T-cell (primary cell): Measurements from ENCODE around the gene TBC1D7. TPM values are rescaled to one million over a fixed set of nuclear protein-coding genes. Genes with fewer than 3 reads are reported as not detected.

Experiments used
- ATAC-seq, 4 experiments: fragments of 200-7000 bp in 3 of 4; fragments of 150-1000 bp in 1 of 4; cut with Tn5 transposase; replicated peaks in 1 of 4; 1 replicate in 3 of 4; 2 replicates in 1 of 4; pipeline ENCODE4 v1.10.0; 2021; ENCODE audit warnings: moderate library complexity in 3 of 4, mild to moderate bottlenecking in 2 of 4, moderate number of reproducible peaks in 1 of 4
- CTCF ChIA-PET, 2 donors: fragments of 300-600 bp; sonication (Branson Sonifier 250); formaldehyde crosslinking; loops; one replicate each; lab custom pipeline; 2022; ENCODE audit warnings: antibody characterized with exemption in 2 of 2; lab: Charles Lee
- POLR2A ChIA-PET, 2 donors: fragments of 300-600 bp; sonication (Branson Sonifier 250); formaldehyde crosslinking; loops; one replicate each; lab custom pipeline; 2022; ENCODE audit warnings: antibody characterized with exemption in 2 of 2; lab: Charles Lee
- DNase-seq, 35 experiments: peaks; one replicate each; pipeline versions ENCODE4 v3.0.0 to v3.0.0-alpha.2; 2013 to 2023
- H3K27ac ChIP-seq: one replicate; pipeline ENCODE4 v1.5.1; 2013; ENCODE audit warnings: low read length
- H3K27me3 ChIP-seq, 2 experiments: replicated peaks in 1 of 2; 1 replicate in 1 of 2; 2 replicates in 1 of 2; pipeline versions ENCODE4 v1.6.1 to v1.7.0; 2013; ENCODE audit warnings: low read length in 1 of 2, mixed read lengths in 1 of 2; ENCODE audit not compliant: control insufficient read depth in 2 of 2, insufficient read depth in 2 of 2; ENCODE audit errors: extremely low read depth in 1 of 2
- H3K36me3 ChIP-seq, 2 donors: 1 replicate in 1 of 2; 2 replicates in 1 of 2; pipeline versions ENCODE4 v1.6.1 to v1.7.0; 2013; ENCODE audit warnings: low read length in 1 of 2; ENCODE audit not compliant: control insufficient read depth in 2 of 2, insufficient read depth in 1 of 2; ENCODE audit errors: extremely low read depth in 1 of 2
- H3K4me1 ChIP-seq, 2 experiments: 1 replicate in 1 of 2; 2 replicates in 1 of 2; pipeline versions ENCODE4 v1.6.1 to v1.7.0; 2013; ENCODE audit warnings: low read length in 2 of 2, mixed read lengths in 1 of 2; ENCODE audit not compliant: insufficient read depth in 2 of 2, control insufficient read depth in 1 of 2; ENCODE audit errors: extremely low read depth in 1 of 2
- H3K4me3 ChIP-seq, 2 donors: 1 replicate in 1 of 2; 2 replicates in 1 of 2; pipeline versions ENCODE4 v1.5.1 to v1.7.0; 2013; ENCODE audit warnings: mild to moderate bottlenecking in 2 of 2, low read length in 1 of 2, moderate library complexity in 1 of 2; ENCODE audit not compliant: control insufficient read depth in 1 of 2; ENCODE audit errors: extremely low read depth in 1 of 2
- H3K9me3 ChIP-seq: 2 replicates; pipeline ENCODE4 v1.7.0; 2013
- H3K27ac Mint-ChIP-seq, 2 donors: one replicate each; pipeline ENCODE4 v1.8.0; 2020 to 2021; ENCODE audit warnings: mild to moderate bottlenecking in 2 of 2, mixed read lengths in 2 of 2
- H3K27me3 Mint-ChIP-seq, 2 donors: one replicate each; pipeline ENCODE4 v1.8.0; 2021 to 2022; ENCODE audit warnings: mixed read lengths in 2 of 2
- H3K36me3 Mint-ChIP-seq: one replicate; pipeline ENCODE4 v1.8.0; 2021; ENCODE audit warnings: mixed read lengths
- H3K4me1 Mint-ChIP-seq, 3 donors: one replicate each; pipeline ENCODE4 v1.8.0; 2020 to 2022; ENCODE audit warnings: mixed read lengths in 3 of 3, mild to moderate bottlenecking in 1 of 3
- H3K4me3 Mint-ChIP-seq, 3 donors: one replicate each; pipeline ENCODE4 v1.8.0; 2020 to 2022; ENCODE audit warnings: mild to moderate bottlenecking in 3 of 3, mixed read lengths in 3 of 3, moderate library complexity in 3 of 3
- H3K9me3 Mint-ChIP-seq, 3 donors: one replicate each; pipeline ENCODE4 v1.8.0; 2020 to 2022; ENCODE audit warnings: mixed read lengths in 3 of 3
- WGBS: methylation state at CpG from one replicate; pipeline ENCODE4 v1.1.5; 2013; ENCODE audit warnings: missing lambda C conversion rate; ENCODE audit not compliant: insufficient coverage; 5-methylcytosine and 5-hydroxymethylcytosine counted together
- total RNA-seq, 35 experiments: library from RNA in 6 of 35; stranded (reverse) in 6 of 35; fragments of 120-200 nt in 1 of 35; gene quantifications; one replicate each; pipeline versions ENCODE4 v1.2.1 to v1.2.4 and lab custom pipeline; 2013 to 2026

Gene TBC1D7
- total RNA-seq, 5 donors from 2014 or later (not counting 1 experiment from before 2014, with no cell fraction given) = 12.7 to 16.2 (median 14.6) TPM

DNA sequence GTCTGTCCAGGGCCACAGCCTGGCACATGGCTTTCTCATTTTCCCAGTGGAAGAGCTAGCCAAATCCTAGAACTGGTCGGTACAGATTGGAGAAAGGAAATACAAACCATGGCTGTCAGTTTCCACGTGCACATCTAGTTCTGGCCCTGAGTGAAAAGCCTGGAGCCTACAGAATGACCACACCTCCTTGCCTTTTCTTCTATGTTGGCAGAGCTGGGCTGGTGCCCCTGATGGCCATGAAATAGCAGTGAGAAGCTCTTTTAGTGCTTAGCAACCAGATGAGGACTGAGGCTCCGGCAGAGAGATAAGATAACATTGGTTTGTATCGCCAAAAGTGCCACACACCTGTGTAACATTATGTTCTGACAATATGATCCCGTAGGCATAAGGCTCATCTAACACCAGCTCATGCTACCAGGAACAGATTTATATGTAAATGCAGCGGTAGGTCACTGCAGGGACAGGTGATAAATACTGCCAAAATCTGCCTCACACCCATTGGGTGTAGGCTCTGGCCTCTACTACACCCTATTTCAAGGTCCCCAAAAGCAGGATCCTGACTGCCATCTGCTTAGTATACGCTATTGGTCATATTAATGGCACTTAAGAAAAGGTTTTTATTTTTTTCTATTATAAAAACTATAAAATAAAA is 39.9 kb upstream of the TBC1D7 start:
- peaks cover 0 to 2% (median 0%) of the 10 kb centered on the region in 3 donors for H3K4me1 Mint-ChIP-seq
- 82% methylated on average over 3 of the region's 7 CpGs for WGBS
- ATAC-seq (no peak), DNase-seq (no peak)
- ChIA-PET CTCF (no interaction called here), POLR2A (no interaction called here)
- no peaks in the 10 kb centered on the region for H3K27me3 ChIP-seq
- no peaks in the 10 kb centered on the region for H3K36me3 Mint-ChIP-seq
- no peak overlapping the region for H3K27ac Mint-ChIP-seq
- H3K27me3 Mint-ChIP-seq = peaks cover 0 to 4% of the 10 kb centered on the region in 2 donors
- peaks cover 4 to 5% of the 10 kb centered on the region in 2 donors for H3K36me3 ChIP-seq
- H3K4me3 Mint-ChIP-seq = no peak overlapping the region
- H3K4me1 ChIP-seq = no peaks in the 10 kb centered on the region
- no peaks in the 10 kb centered on the region for H3K9me3 Mint-ChIP-seq
- no peak overlapping the region for H3K27ac ChIP-seq
- H3K4me3 ChIP-seq = no peak overlapping the region
- H3K9me3 ChIP-seq = no peaks in the 10 kb centered on the region

GRCh38 chr6:13367396-13367795 is 39.1 kb upstream of the TBC1D7 start:
- DNase-seq = no peak
- Mint-ChIP-seq H3K4me3 (no peak overlapping the region), H3K36me3 (no peaks in the 10 kb centered on the region), H3K27me3 (no peaks in the 10 kb centered on the region), H3K9me3 (no peaks in the 10 kb centered on the region), H3K4me1 (peaks cover 0 to 2% (median 0%) of the 10 kb centered on the region in 3 donors), H3K27ac (no peak overlapping the region)
- Histone ChIP-seq H3K27me3 (no peaks in the 10 kb centered on the region), H3K4me3 (no peak overlapping the region), H3K9me3 (no peaks in the 10 kb centered on the region), H3K4me1 (no peaks in the 10 kb centered on the region), H3K27ac (no peak overlapping the region), H3K36me3 (peaks cover 4 to 5% of the 10 kb centered on the region in 2 donors)
- WGBS = 67% methylated on average over 1 of the region's 3 CpGs
- POLR2A ChIA-PET = no interaction called here
- no peak for ATAC-seq
- CTCF ChIA-PET = interaction anchor here in 1 of 2 donors (0.6 kb wide), 1 partner anchor 20 kb away, joined by 3 read pairs; no protein-coding TSS in a partner anchor

GRCh38 chr6:13365320-13365719 is 37.0 kb upstream of the TBC1D7 start:
- CTCF ChIA-PET = no interaction called here
- H3K27me3 ChIP-seq = no peaks in the 10 kb centered on the region
- H3K27me3 Mint-ChIP-seq = no peaks in the 10 kb centered on the region
- H3K27ac Mint-ChIP-seq = no peak overlapping the region
- peaks cover 4 to 5% of the 10 kb centered on the region in 2 donors for H3K36me3 ChIP-seq
- H3K27ac ChIP-seq = no peak overlapping the region
- H3K9me3 Mint-ChIP-seq = no peaks in the 10 kb centered on the region
- WGBS = 97% methylated on average over 33 of the region's 39 CpGs
- no peak overlapping the region for H3K4me3 ChIP-seq
- H3K9me3 ChIP-seq = no peaks in the 10 kb centered on the region
- POLR2A ChIA-PET = no interaction called here
- DNase-seq = no peak
- ATAC-seq = no peak
- H3K4me1 Mint-ChIP-seq = peaks cover 0 to 4% (median 0%) of the 10 kb centered on the region in 3 donors
- H3K4me3 Mint-ChIP-seq = no peak overlapping the region
- H3K4me1 ChIP-seq = no peaks in the 10 kb centered on the region
- H3K36me3 Mint-ChIP-seq = no peaks in the 10 kb centered on the region

- H3K27me3 Mint-ChIP-seq = no peaks in the 10 kb centered on the region
- WGBS = 99% methylated on average over 33 of the region's 34 CpGs
- H3K4me1 ChIP-seq = no peaks in the 10 kb centered on the region
- H3K9me3 ChIP-seq = no peaks in the 10 kb centered on the region
- H3K27ac ChIP-seq = no peak overlapping the region
- DNase-seq = no peak
- H3K4me3 Mint-ChIP-seq = no peak overlapping the region
- no peaks in the 10 kb centered on the region for H3K9me3 Mint-ChIP-seq
- no peaks in the 10 kb centered on the region for H3K36me3 Mint-ChIP-seq
- ChIA-PET POLR2A (no interaction called here), CTCF (no interaction called here)
- peaks cover 4 to 5% of the 10 kb centered on the region in 2 donors for H3K36me3 ChIP-seq
- H3K4me1 Mint-ChIP-seq = peaks cover 0 to 4% (median 0%) of the 10 kb centered on the region in 3 donors
- no peak for ATAC-seq
- H3K27ac Mint-ChIP-seq = no peak overlapping the region
- no peaks in the 10 kb centered on the region for H3K27me3 ChIP-seq
- no peak overlapping the region for H3K4me3 ChIP-seq
Observed at GRCh38 chr6:13364842-13365241, 36.5 kb upstream of the TBC1D7 start.

- Mint-ChIP-seq H3K4me3 (no peak overlapping the region), H3K36me3 (no peaks in the 10 kb centered on the region), H3K4me1 (peaks cover 0 to 12% (median 10%) of the 10 kb centered on the region in 3 donors), H3K27me3 (no peaks in the 10 kb centered on the region), H3K27ac (no peak overlapping the region), H3K9me3 (no peaks in the 10 kb centered on the region)
- H3K4me3 ChIP-seq = no peak overlapping the region
- H3K36me3 ChIP-seq = peaks cover 4 to 5% of the 10 kb centered on the region in 2 donors
- no peaks in the 10 kb centered on the region for H3K9me3 ChIP-seq
- ChIA-PET POLR2A (no interaction called here), CTCF (interaction anchor here in 1 of 2 donors (0.6 kb wide), 1 partner anchor 25 kb away, joined by 3 read pairs; no protein-coding TSS in a partner anchor)
- DNase-seq (no peak), ATAC-seq (no peak)
- 90% methylated on average over 2 of the region's 5 CpGs for WGBS
- no peaks in the 10 kb centered on the region for H3K27me3 ChIP-seq
- H3K27ac ChIP-seq = no peak overlapping the region
- H3K4me1 ChIP-seq = peaks cover 0 to 3% of the 10 kb centered on the region in 2 experiments
Observed at GRCh38 chr6:13362412-13362811, 34.1 kb upstream of the TBC1D7 start.

- Histone ChIP-seq H3K27ac (no peak overlapping the region), H3K36me3 (peaks cover 4 to 5% of the 10 kb centered on the region in 2 donors), H3K27me3 (no peaks in the 10 kb centered on the region), H3K9me3 (no peaks in the 10 kb centered on the region), H3K4me3 (no peak overlapping the region), H3K4me1 (peaks cover 9 to 13% of the 10 kb centered on the region in 2 experiments)
- H3K27me3 Mint-ChIP-seq = no peaks in the 10 kb centered on the region
- CTCF ChIA-PET = interaction anchor here in 1 of 2 donors (1.2 kb wide), 1 partner anchor 29 kb away, joined by 3 read pairs; no protein-coding TSS in a partner anchor
- no peaks in the 10 kb centered on the region for H3K9me3 Mint-ChIP-seq
- H3K4me1 Mint-ChIP-seq = peaks cover 10 to 25% (median 23%) of the 10 kb centered on the region in 3 donors
- 100% methylated on average over 3 of the region's 6 CpGs for WGBS
- H3K27ac Mint-ChIP-seq = no peak overlapping the region
- no peak overlapping the region for H3K4me3 Mint-ChIP-seq
- POLR2A ChIA-PET = no interaction called here
- DNase-seq (no peak), ATAC-seq (no peak)
- H3K36me3 Mint-ChIP-seq = no peaks in the 10 kb centered on the region
Observed at GRCh38 chr6:13360671-13361540, 32.6 kb upstream of the TBC1D7 start.
